Stimulated activated CD4-positive, alpha-beta T cell treated with anti-CD3 and anti-CD28 coated beads, Interleukin-1b, Interleukin-23, amount 100 ng/mL, for 4 hours (primary cell): ENCODE measurements around the gene DNAJC18.
A peak's percentile ranks its signal among the peaks of the same experiment; 100 is the strongest.
"Not testable (repeated sequence)": the region's sequence is repeated elsewhere in the genome, so short reads cannot be mapped to it uniquely, and the experiment has no call there.

Experiments
- DNase-seq, 2 donors: peaks; one replicate each; pipeline ENCODE4 v3.0.0-alpha.2; 2020; ENCODE audit warnings: low read depth in 2 of 2

Gene DNAJC18

GRCh38 chr5:139461176-139461575, 21.9 kb upstream of the DNAJC18 start:
- DNase-seq = no peak

GRCh38 chr5:139460455-139460854, 21.1 kb upstream of the DNAJC18 start:
- no peak for DNase-seq

GRCh38 chr5:139459451-139459934, 20.2 kb upstream of the DNAJC18 start:
- no peak for DNase-seq

DNA sequence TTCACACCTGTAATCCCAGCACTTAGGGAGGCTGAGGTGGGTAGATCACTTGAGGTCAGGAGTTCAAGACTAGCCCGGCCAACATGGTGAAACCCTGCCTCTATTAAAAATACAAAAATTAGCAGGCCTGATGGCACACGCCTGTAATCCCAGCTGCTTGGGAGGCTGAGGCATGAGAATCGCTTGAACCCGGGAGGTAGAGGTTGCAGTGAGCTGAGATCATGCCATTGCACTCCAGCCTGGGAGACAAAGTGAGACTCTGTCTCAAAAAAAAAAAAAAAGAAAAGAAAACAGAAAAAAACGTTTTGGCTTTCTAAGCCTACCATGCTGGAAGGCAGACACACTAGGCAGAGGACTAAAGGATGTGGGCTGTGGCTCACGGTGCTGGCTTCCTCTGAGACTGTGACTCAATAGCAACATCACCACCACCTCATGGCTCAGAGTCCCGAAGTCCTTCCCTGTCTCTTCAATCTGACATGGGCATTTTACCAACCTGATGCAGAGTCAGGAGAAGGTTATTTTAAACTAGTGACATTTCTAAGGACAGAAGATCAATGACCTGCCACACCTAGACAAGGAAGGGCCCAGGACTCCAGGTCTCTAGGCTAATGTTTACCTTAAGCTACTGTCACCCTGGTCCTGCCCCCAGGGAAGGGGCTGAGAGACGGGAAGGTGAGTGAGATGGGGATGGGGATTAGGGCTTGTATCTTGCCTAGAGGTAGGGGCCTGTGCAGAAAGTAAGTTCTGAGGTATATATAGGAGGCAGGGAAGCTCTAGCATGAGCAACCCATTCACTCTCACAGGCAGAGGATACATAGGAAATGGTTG, 19.5 kb upstream of the DNAJC18 start:
- DNase-seq = peak; percentile 47 to 63

- DNase-seq = no peak
Observed at GRCh38 chr5:139457653-139458306, 18.5 kb upstream of the DNAJC18 start.

- DNase-seq = no peak
Observed at GRCh38 chr5:139457241-139457640, 17.9 kb upstream of the DNAJC18 start.

- no peak for DNase-seq
Observed at GRCh38 chr5:139456776-139457175, 17.5 kb upstream of the DNAJC18 start.

GRCh38 chr5:139454568-139455290, 15.4 kb upstream of the DNAJC18 start:
- DNase-seq = no peak

DNA sequence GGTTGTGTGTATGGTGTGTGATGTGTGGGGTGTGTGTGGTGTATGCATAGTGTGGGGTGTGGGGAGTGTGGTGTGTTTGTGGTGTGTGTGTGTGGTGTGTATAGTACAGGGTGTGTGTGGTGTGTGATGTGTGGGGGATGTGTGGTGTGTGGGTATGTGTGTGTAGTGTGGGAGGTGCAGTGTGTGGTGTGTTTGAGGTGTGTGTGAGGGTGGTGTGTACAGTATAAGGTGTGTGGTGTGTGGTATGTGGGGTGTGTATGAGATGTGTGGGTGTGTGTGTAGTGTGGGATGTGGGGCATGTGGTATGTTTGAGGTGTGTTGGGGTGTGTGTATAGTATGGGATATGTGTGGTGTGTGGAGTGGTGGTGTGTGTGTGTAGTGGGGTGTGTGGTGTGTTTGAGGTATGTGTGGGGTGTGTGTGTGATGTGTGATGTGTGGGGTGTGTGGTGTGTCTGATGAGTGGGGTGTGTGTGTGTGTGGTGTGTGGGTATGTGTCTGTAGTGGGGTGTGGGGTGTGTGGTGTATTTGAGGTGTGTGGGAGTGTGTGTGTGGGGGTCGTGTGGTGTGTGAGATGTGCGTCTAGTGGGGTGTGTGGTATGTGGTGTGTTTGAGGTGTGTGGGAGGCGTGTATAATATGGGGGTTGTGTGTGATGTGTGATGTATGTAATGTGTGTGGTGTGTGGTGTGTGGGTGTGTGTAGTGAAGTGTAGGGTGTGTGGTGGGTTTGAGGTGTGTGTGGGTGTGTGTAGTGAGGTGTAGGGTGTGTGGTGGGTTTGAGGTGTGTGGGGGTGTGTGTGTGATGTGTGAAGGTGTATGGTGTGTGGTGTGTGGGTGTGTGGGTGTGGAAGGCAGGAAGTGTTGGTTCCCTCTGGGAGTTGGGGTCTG, 14.6 kb upstream of the DNAJC18 start:
- peak in 1 of 2 donors; percentile 31 for DNase-seq

DNA sequence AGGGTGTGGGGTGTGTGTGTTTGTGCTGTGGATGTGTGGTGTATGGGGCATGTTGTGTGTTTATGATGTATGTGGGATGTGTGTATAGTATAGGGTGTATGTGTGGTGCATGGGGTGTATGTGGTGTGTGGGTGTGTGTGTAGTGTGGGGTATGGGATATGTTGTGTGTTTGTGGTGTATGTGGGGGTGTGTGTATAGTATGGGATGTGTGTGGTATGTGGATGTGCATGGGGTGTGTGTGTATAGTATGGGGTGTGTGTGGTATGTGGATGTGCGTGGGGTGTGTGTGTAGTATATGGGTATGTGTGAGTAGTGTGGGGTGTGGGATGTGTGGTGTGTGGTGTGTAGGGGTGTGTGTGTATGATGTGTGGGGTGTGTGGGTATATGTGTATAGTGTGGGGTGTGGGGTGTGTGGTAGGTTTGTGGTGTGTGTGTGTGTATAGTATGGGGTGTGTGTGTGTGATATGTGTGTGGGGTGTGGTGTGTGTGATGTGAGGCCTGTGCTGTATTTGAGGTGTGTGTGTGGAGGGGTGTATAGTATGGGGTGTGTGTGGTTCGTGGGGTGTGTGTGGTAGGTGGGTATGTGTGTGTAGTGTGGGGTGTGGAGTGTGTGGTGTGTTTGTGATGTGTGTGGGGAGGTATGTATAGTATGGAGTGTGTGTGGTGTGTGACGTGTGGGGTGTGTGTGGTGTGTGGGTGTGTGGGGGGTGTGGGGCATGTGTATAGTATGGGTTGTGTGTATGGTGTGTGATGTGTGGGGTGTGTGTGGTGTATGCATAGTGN, 12.7 kb upstream of the DNAJC18 start:
- no peak for DNase-seq

- DNase-seq = no peak
Observed at GRCh38 chr5:139451176-139451575, 11.9 kb upstream of the DNAJC18 start.

DNA sequence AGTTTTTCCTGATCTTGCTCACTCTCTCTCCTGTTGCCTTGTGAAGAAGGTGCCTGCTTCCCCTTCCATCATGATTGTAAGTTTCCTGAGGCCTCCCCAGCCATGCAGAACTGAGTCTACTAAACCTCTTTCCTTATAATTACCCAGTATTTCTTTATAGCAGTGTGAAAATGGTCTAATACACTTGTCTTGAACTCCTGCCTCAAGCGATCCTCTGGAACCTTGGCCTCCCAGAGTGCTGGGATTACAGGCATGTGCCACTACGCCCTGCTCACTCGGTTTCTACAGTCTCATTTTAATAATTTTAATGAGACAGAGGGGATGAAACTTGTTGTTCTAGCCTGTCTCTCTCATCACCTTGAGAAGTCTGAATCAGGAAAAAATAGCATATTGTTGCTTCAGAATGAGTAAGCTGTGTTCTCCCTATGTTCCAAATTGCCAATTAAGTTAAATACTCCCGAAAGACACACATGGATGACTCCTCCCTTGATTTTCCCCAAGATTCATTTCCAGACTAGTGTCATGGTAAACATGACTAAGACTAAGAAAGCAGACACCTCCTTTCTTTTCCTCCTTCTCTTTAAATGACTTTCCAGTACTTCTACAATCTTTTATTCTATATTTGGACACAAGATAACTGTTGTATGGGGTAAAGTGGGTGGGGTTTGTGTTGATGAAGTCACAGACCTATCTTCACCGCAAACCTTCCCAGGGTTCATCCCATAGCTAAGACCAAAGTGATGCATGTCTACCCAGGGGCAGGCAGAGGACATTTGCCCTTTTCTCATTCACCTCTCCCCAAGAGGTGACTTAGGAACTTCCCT, 7.8 kb upstream of the DNAJC18 start:
- no peak for DNase-seq

- no peak for DNase-seq
Observed at GRCh38 chr5:139445325-139446170, 6.2 kb upstream of the DNAJC18 start.

DNA sequence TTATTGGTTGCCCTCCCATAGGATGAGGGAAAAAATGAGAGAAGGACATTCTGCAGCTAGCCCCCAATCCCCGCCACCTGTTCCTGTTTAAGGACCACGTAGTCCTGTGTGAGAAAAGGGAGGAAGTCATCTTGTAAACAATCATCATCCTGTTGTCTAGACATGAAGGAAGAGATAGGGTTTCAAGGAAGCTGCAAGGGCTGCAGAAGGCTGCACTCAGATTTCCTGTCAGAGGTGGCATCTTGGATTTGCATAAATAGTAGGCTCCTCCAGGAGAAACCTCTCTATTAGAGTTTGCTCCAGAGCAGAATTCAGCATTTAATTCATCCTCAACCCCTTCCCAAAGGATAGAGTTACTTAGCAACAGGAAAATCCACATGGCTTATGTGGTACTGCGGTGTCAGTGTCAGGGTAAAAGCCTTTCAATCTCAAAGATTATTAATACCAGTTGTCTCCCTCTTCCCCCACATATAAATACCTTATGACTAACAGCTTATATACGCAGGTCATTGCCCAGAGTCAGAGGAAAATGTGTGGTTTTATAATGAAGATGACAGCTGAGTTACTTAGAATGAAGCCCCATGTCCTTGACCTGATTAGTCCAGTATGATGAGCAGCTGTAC, 4.6 kb upstream of the DNAJC18 start:
- no peak for DNase-seq

DNA sequence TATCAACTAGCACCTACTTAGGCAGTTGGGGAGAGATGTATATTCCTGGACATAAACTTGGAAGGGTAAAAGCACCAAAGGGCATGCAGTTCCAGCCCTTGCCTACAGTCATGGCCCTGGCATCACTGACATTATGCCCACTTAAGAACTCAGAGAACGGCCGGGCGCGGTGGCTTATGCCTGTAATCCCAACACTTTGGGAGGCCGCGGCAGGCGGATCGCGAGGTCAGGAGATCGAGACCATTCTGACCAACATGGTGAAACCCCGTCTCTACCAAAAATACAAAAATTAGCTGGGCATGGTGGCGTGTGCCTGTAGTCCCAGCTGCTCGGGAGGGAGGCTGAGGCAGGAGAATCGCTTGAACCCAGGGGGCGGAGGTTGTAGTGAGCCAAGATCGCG, 1.1 kb upstream of the DNAJC18 start:
- DNase-seq = not testable (repeated sequence)

- no peak for DNase-seq
Observed at GRCh38 chr5:139438707-139439012, 665 bp downstream of the DNAJC18 start.

GRCh38 chr5:139435676-139436075, 3.6 kb downstream of the DNAJC18 start:
- no peak for DNase-seq

GRCh38 chr5:139431706-139432105, 7.6 kb downstream of the DNAJC18 start:
- DNase-seq = no peak

GRCh38 chr5:139430015-139430414, 9.3 kb downstream of the DNAJC18 start:
- no peak for DNase-seq
